DOHH2 (cell line): ENCODE data around the gene ITGA1.

Experiments
- CTCF ChIP-seq: fragments of 200-600 bp; sonication (generic); IDR thresholded peaks from one replicate; pipeline ENCODE4 v1.5.1; 2014; ENCODE audit warnings: antibody characterized with exemption, mild to moderate bottlenecking, low read depth, low read length; ENCODE audit not compliant: poor library complexity, severe bottlenecking
- EZH2phosphoT487 ChIP-seq: fragments of 200-600 bp; sonication (generic); IDR thresholded peaks from 2 replicates; pipeline ENCODE4 v1.6.1; 2017; ENCODE audit warnings: borderline replicate concordance, mild to moderate bottlenecking, antibody characterized with exemption, low read length, moderate library complexity, mixed read lengths

GRCh38 chr5:52938226-52938625 lies 150.5 kb downstream of the ITGA1 start:
- TF ChIP-seq EZH2phosphoT487 (no peak), CTCF (no peak)
